GM18870 (cell line): Measurements from ENCODE around the gene FBXO46.
"Not testable (repeated sequence)": the region's sequence is repeated elsewhere in the genome, so short reads cannot be mapped to it uniquely, and the experiment has no call there.

ENCODE experiments used
- ATAC-seq: cut with Tn5 transposase; IDR thresholded peaks from one replicate; pipeline ENCODE4 v1.9.1; 2021; ENCODE audit warnings: moderate library complexity; ENCODE audit not compliant: unreplicated experiment

FBXO46 gene

GRCh38 chr19:45766869-45767346 lies 36.2 kb upstream of the FBXO46 start:
- no peak for ATAC-seq

GRCh38 chr19:45766296-45766868 lies 35.7 kb upstream of the FBXO46 start:
- ATAC-seq: no peak

- ATAC-seq: no peak
Observed at GRCh38 chr19:45765702-45766295, 35.1 kb upstream of the FBXO46 start.

- ATAC-seq: no peak
Observed at GRCh38 chr19:45764945-45765701, 34.4 kb upstream of the FBXO46 start.

GRCh38 chr19:45764475-45764874 lies 33.8 kb upstream of the FBXO46 start:
- ATAC-seq: no peak

- ATAC-seq: no peak
Observed at GRCh38 chr19:45763691-45764294, 33.1 kb upstream of the FBXO46 start.

GRCh38 chr19:45762870-45763631 lies 32.4 kb upstream of the FBXO46 start:
- ATAC-seq: no peak

- no peak for ATAC-seq
Observed at GRCh38 chr19:45761714-45762113, 31.0 kb upstream of the FBXO46 start.

- no peak for ATAC-seq
Observed at GRCh38 chr19:45758921-45759320, 28.2 kb upstream of the FBXO46 start.

- no peak for ATAC-seq
Observed at GRCh38 chr19:45757695-45758094, 27.0 kb upstream of the FBXO46 start.

- no peak for ATAC-seq
Observed at GRCh38 chr19:45754323-45754722, 23.6 kb upstream of the FBXO46 start.

GRCh38 chr19:45753548-45753947 lies 22.9 kb upstream of the FBXO46 start:
- ATAC-seq: no peak

- no peak for ATAC-seq
Observed at GRCh38 chr19:45752639-45753038, 21.9 kb upstream of the FBXO46 start.

GRCh38 chr19:45751483-45751882 lies 20.8 kb upstream of the FBXO46 start:
- ATAC-seq: not testable (repeated sequence)

- ATAC-seq: no peak
Observed at GRCh38 chr19:45747513-45747912, 16.8 kb upstream of the FBXO46 start.

GRCh38 chr19:45746866-45747265 lies 16.2 kb upstream of the FBXO46 start:
- no peak for ATAC-seq

GRCh38 chr19:45745606-45746005 lies 14.9 kb upstream of the FBXO46 start:
- ATAC-seq: no peak

GRCh38 chr19:45742969-45743368 lies 12.3 kb upstream of the FBXO46 start:
- no peak for ATAC-seq

GRCh38 chr19:45739498-45740439 lies 9.1 kb upstream of the FBXO46 start:
- ATAC-seq: no peak
